HG02870 (cell line): Measurements from ENCODE around the gene MOB3B.

Source experiments
- ATAC-seq: cut with Tn5 transposase; IDR thresholded peaks from one replicate; pipeline ENCODE4 v1.9.1; 2021; ENCODE audit warnings: mild to moderate bottlenecking, moderate library complexity; ENCODE audit not compliant: unreplicated experiment

Gene MOB3B

GRCh38 chr9:27371382-27371781 is 158.2 kb downstream of the MOB3B start:
- no peak for ATAC-seq

- no peak for ATAC-seq
Observed at GRCh38 chr9:27369591-27369990, 160.0 kb downstream of the MOB3B start.

- ATAC-seq = no peak
Observed at GRCh38 chr9:27368316-27368985, 161.2 kb downstream of the MOB3B start.

- ATAC-seq = no peak
Observed at GRCh38 chr9:27367921-27368315, 161.7 kb downstream of the MOB3B start.

GRCh38 chr9:27367175-27367798 is 162.3 kb downstream of the MOB3B start:
- peak; percentile 62 for ATAC-seq

GRCh38 chr9:27365707-27366376 is 163.8 kb downstream of the MOB3B start:
- ATAC-seq = peak; percentile 88

GRCh38 chr9:27362447-27363210 is 167.0 kb downstream of the MOB3B start:
- no peak for ATAC-seq

GRCh38 chr9:27361492-27361891 is 168.1 kb downstream of the MOB3B start:
- ATAC-seq = no peak

GRCh38 chr9:27359763-27360162 is 169.9 kb downstream of the MOB3B start:
- ATAC-seq = no peak

GRCh38 chr9:27358007-27358406 is 171.6 kb downstream of the MOB3B start:
- ATAC-seq = no peak

- no peak for ATAC-seq
Observed at GRCh38 chr9:27356446-27356845, 173.2 kb downstream of the MOB3B start.

GRCh38 chr9:27355166-27355565 is 174.4 kb downstream of the MOB3B start:
- no peak for ATAC-seq

GRCh38 chr9:27353474-27354229 is 176.0 kb downstream of the MOB3B start:
- peak; percentile 81 for ATAC-seq

- ATAC-seq = no peak
Observed at GRCh38 chr9:27353166-27353473, 176.5 kb downstream of the MOB3B start.

- ATAC-seq = no peak
Observed at GRCh38 chr9:27352457-27353165, 177.0 kb downstream of the MOB3B start.

- no peak for ATAC-seq
Observed at GRCh38 chr9:27351438-27351837, 178.2 kb downstream of the MOB3B start.

GRCh38 chr9:27350382-27350976 is 179.1 kb downstream of the MOB3B start:
- ATAC-seq = no peak

- ATAC-seq = no peak
Observed at GRCh38 chr9:27349698-27350080, 179.9 kb downstream of the MOB3B start.

GRCh38 chr9:27348785-27349697 is 180.6 kb downstream of the MOB3B start:
- no peak for ATAC-seq
